Upper lobe of left lung (tissue), 4 donors: ENCODE results near the gene PRSS21.

Experiments used
- CTCF ChIP-seq, 6 experiments: fragments of 450-650 bp in 4 of 6; fragments of 200-600 bp in 2 of 6; sonication (generic) in 2 of 6; IDR thresholded peaks; one replicate each; pipeline ENCODE4 v1.5.1; 2016 to 2019; ENCODE audit warnings: antibody characterized with exemption in 6 of 6
- POLR2A ChIP-seq, 4 donors: fragments of 450-650 bp; IDR thresholded peaks; one replicate each; pipeline ENCODE4 v1.5.1; 2016 to 2017; ENCODE audit warnings: antibody characterized with exemption in 4 of 4, mild to moderate bottlenecking in 2 of 4

DNA sequence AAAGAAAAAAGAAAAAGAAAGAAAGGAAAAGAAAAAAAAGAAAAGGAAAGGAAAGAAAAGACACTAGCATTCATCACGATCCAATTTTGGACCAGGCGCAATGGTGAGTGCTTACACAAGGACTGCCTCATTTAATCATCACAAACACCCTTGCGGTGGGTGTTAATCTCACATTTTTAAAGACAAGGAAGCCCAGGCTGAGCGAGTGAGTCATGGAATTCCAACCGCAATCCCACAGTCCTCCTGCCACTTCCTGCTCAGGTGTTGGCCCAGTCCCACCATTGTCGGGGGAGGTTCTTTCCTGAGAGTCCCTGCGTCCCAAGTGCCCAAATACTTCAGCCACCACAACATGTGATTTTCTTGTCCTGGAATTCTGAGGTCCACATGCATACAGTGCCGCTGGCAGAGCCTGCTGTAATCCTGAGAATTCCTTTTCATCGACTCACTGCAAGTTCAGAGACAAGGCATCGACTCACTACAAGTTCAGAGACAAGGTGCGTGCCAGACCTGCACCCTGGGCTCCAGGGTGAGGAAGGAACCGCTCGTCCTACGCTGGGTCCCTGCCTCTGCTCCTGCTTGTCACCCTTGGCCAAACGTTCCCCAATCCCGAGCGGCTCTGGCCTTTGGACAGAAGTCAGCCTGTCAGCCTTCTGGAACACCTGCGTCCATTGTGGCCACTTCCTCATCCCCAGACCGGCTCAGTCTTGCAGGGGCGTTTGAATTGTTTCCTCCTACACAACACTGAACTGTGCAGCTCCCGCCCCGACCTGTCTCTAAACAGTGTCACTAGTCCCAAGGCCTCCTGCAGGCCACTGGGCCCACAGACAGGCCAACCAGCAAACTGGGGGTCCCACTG lies 18.8 kb downstream of the PRSS21 start:
- TF ChIP-seq CTCF (IDR thresholded peaks at IDR 0.05) (peak in 1 of 6 experiments; percentile 27), POLR2A (IDR thresholded peaks at IDR 0.05) (no peak)
